Measurements from ENCODE around the gene PPP1R1C. TPM values are rescaled to one million over a fixed set of nuclear protein-coding genes. Genes with fewer than 3 reads are reported as not detected.

PPP1R1C gene
- total and polyA plus RNA-seq, 10 donors = 0.24 to 0.48 (median 0.32) TPM; not detected in 5

GRCh38 chr2:182081602-182082260 lies 96.1 kb downstream of the PPP1R1C start:
- H3K27ac ChIP-seq = no peak overlapping the region
- no peak overlapping the region for H3K4me3 ChIP-seq
- intact Hi-C loops (cut with DNase I; ENCODE audit: low total_unique reads) = no loop called here
- H3K36me3 ChIP-seq = no peaks in the 10 kb centered on the region
- DNase-seq = no peak
- H3K9me3 ChIP-seq = peaks cover 0 to 4% (median 0%) of the 10 kb centered on the region in 8 donors
- peaks cover 0 to 8% (median 0%) of the 10 kb centered on the region in 7 donors for H3K27me3 ChIP-seq (replicated peaks in 1 of 7)
- TF ChIP-seq POLR2AphosphoS5 (IDR thresholded peaks at IDR 0.05) (no peak), CTCF (IDR thresholded peaks at IDR 0.05 in 8 of 11, conservative IDR thresholded peaks at IDR 0.05 in 3 of 11) (no peak)
- H3K4me1 ChIP-seq = peaks cover 0 to 5% (median 0%) of the 10 kb centered on the region in 6 donors
- WGBS, 5 donors = 18 to 65% (median 58%) methylated on average over 4 of the region's 4 CpGs

GRCh38 chr2:182088681-182089320 lies 103.1 kb downstream of the PPP1R1C start:
- TF ChIP-seq CTCF (IDR thresholded peaks at IDR 0.05 in 8 of 11, conservative IDR thresholded peaks at IDR 0.05 in 3 of 11) (no peak), POLR2A (IDR thresholded peaks at IDR 0.05) (no peak), POLR2AphosphoS5 (IDR thresholded peaks at IDR 0.05) (no peak)
- no peaks in the 10 kb centered on the region for H3K4me1 ChIP-seq
- no peaks in the 10 kb centered on the region for H3K36me3 ChIP-seq
- 72 to 91% (median 83%) methylated on average over 3 of the region's 3 CpGs for WGBS, 5 donors
- no peak overlapping the region for H3K27ac ChIP-seq
- no peak for DNase-seq
- H3K4me3 ChIP-seq = no peak overlapping the region
- no peaks in the 10 kb centered on the region for H3K27me3 ChIP-seq (replicated peaks in 1 of 7)
- intact Hi-C loops (cut with DNase I; ENCODE audit: low total_unique reads) = no loop called here
- peaks cover 0 to 11% (median 3%) of the 10 kb centered on the region in 8 donors for H3K9me3 ChIP-seq

- DNase-seq = no peak
- TF ChIP-seq CTCF (IDR thresholded peaks at IDR 0.05 in 8 of 11, conservative IDR thresholded peaks at IDR 0.05 in 3 of 11) = no peak
- no peak for TF ChIP-seq POLR2AphosphoS5 (IDR thresholded peaks at IDR 0.05)
- TF ChIP-seq POLR2A (IDR thresholded peaks at IDR 0.05) = no peak
- intact Hi-C loops (cut with DNase I; ENCODE audit: low total_unique reads) = no loop called here
- Histone ChIP-seq H3K27me3 (replicated peaks in 1 of 7) (no peaks in the 10 kb centered on the region), H3K4me3 (no peak overlapping the region), H3K36me3 (no peaks in the 10 kb centered on the region), H3K4me1 (no peaks in the 10 kb centered on the region), H3K9me3 (peaks cover 0 to 10% (median 3%) of the 10 kb centered on the region in 8 donors), H3K27ac (no peak overlapping the region)
- 77 to 86% (median 84%) methylated on average over 3 of the region's 3 CpGs for WGBS, 5 donors
Observed at GRCh38 chr2:182090486-182090885, 104.8 kb downstream of the PPP1R1C start.

GRCh38 chr2:182097571-182098164 lies 112.0 kb downstream of the PPP1R1C start:
- Histone ChIP-seq H3K36me3 (no peaks in the 10 kb centered on the region), H3K27ac (no peak overlapping the region), H3K9me3 (peaks cover 0 to 10% (median 3%) of the 10 kb centered on the region in 8 donors), H3K4me3 (no peak overlapping the region), H3K4me1 (no peaks in the 10 kb centered on the region), H3K27me3 (replicated peaks in 1 of 7) (no peaks in the 10 kb centered on the region)
- no peak for DNase-seq
- intact Hi-C loops (cut with DNase I; ENCODE audit: low total_unique reads) = no loop called here
- WGBS, 5 donors = 24 to 34% (median 29%) methylated on average over 2 of the region's 2 CpGs
- TF ChIP-seq POLR2AphosphoS5 (IDR thresholded peaks at IDR 0.05) = no peak

All from spleen (tissue), 11 donors.